ENCODE results near the gene SOX11. TPM values are rescaled to one million over a fixed set of nuclear protein-coding genes. Genes with fewer than 3 reads are reported as not detected.

The SOX11 gene
- total RNA-seq, 2 experiments from 2014 or later = 7.7 to 13.0 TPM

GRCh38 chr2:5742126-5742525, 49.9 kb downstream of the SOX11 start:
- H3K36me3 ChIP-seq (ENCODE audit: insufficient read depth, low read length) = no peaks in the 10 kb centered on the region
- BruUV-seq (replicated peaks) = no TSS peak
- CTCF ChIA-PET (ENCODE audit: unreplicated experiment) = no interaction called here
- TF ChIP-seq, protein P1, sequence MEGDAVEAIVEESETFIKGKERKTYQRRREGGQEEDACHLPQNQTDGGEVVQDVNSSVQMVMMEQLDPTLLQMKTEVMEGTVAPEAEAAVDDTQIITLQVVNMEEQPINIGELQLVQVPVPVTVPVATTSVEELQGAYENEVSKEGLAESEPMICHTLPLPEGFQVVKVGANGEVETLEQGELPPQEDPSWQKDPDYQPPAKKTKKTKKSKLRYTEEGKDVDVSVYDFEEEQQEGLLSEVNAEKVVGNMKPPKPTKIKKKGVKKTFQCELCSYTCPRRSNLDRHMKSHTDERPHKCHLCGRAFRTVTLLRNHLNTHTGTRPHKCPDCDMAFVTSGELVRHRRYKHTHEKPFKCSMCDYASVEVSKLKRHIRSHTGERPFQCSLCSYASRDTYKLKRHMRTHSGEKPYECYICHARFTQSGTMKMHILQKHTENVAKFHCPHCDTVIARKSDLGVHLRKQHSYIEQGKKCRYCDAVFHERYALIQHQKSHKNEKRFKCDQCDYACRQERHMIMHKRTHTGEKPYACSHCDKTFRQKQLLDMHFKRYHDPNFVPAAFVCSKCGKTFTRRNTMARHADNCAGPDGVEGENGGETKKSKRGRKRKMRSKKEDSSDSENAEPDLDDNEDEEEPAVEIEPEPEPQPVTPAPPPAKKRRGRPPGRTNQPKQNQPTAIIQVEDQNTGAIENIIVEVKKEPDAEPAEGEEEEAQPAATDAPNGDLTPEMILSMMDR (conservative IDR thresholded peaks at IDR 0.05; ENCODE audit: low read length) = no peak
- no peak for TF ChIP-seq EZH2phosphoT487 (IDR thresholded peaks at IDR 0.05; ENCODE audit: borderline replicate concordance, low read depth, low read length)
- no peaks in the 10 kb centered on the region for H4K20me1 ChIP-seq (ENCODE audit: insufficient read depth, low read length)
- no peak overlapping the region for H3K4me2 ChIP-seq (ENCODE audit: low read length)
- no peak overlapping the region for H3K4me3 ChIP-seq (ENCODE audit: low read depth, low read length, poor library complexity, severe bottlenecking)
- no peaks in the 10 kb centered on the region for H3K9me3 ChIP-seq (ENCODE audit: low read length)
- H3K27ac ChIP-seq (ENCODE audit: low read depth, low read length, poor library complexity, severe bottlenecking) = no peak overlapping the region
- POLR2A ChIA-PET = no interaction called here
- no peaks in the 10 kb centered on the region for H3K4me1 ChIP-seq (ENCODE audit: insufficient read depth, low read length, poor library complexity, severe bottlenecking)
- no peak for DNase-seq (ENCODE audit: low spot score)
- H3K79me2 ChIP-seq (ENCODE audit: insufficient read depth, low read depth, low read length) = no peaks in the 10 kb centered on the region
- no peaks in the 10 kb centered on the region for H3K9me2 ChIP-seq (ENCODE audit: insufficient read depth, low read length)
- intact Hi-C loops (cut with micrococcal nuclease; ENCODE audit: unreplicated experiment) = no loop called here
- H2AFZ ChIP-seq (ENCODE audit: low read length) = no peak overlapping the region

- ChIA-PET POLR2A (no interaction called here), CTCF (ENCODE audit: unreplicated experiment) (no interaction called here)
- no peak overlapping the region for H3K27ac ChIP-seq (ENCODE audit: low read depth, low read length, poor library complexity, severe bottlenecking)
- H2AFZ ChIP-seq (ENCODE audit: low read length) = no peak overlapping the region
- no peak for DNase-seq (ENCODE audit: low spot score)
- H3K79me2 ChIP-seq (ENCODE audit: insufficient read depth, low read depth, low read length) = no peaks in the 10 kb centered on the region
- H3K4me3 ChIP-seq (ENCODE audit: low read depth, low read length, poor library complexity, severe bottlenecking) = no peak overlapping the region
- no peak overlapping the region for H3K4me2 ChIP-seq (ENCODE audit: low read length)
- no peaks in the 10 kb centered on the region for H3K9me2 ChIP-seq (ENCODE audit: insufficient read depth, low read length)
- H3K4me1 ChIP-seq (ENCODE audit: insufficient read depth, low read length, poor library complexity, severe bottlenecking) = no peaks in the 10 kb centered on the region
- TF ChIP-seq EZH2phosphoT487 (IDR thresholded peaks at IDR 0.05; ENCODE audit: borderline replicate concordance, low read depth, low read length) = no peak
- TF ChIP-seq, protein P1 (conservative IDR thresholded peaks at IDR 0.05; ENCODE audit: low read length) = no peak
- H4K20me1 ChIP-seq (ENCODE audit: insufficient read depth, low read length) = no peaks in the 10 kb centered on the region
- BruUV-seq (replicated peaks) = no TSS peak
- intact Hi-C loops (cut with micrococcal nuclease; ENCODE audit: unreplicated experiment) = no loop called here
- H3K36me3 ChIP-seq (ENCODE audit: insufficient read depth, low read length) = no peaks in the 10 kb centered on the region
- H3K9me3 ChIP-seq (ENCODE audit: low read length) = no peaks in the 10 kb centered on the region
Observed at GRCh38 chr2:5748391-5748790, 56.2 kb downstream of the SOX11 start.

GRCh38 chr2:5748946-5749345, 56.8 kb downstream of the SOX11 start:
- no peak overlapping the region for H3K27ac ChIP-seq (ENCODE audit: low read depth, low read length, poor library complexity, severe bottlenecking)
- CTCF ChIA-PET (ENCODE audit: unreplicated experiment) = no interaction called here

More at GRCh38 chr2:5748946-5749345, 56.8 kb downstream of the SOX11 start:
- no TSS peak for BruUV-seq (replicated peaks)
- H4K20me1 ChIP-seq (ENCODE audit: insufficient read depth, low read length) = no peaks in the 10 kb centered on the region
- no peak overlapping the region for H3K4me3 ChIP-seq (ENCODE audit: low read depth, low read length, poor library complexity, severe bottlenecking)
- no peaks in the 10 kb centered on the region for H3K79me2 ChIP-seq (ENCODE audit: insufficient read depth, low read depth, low read length)
- H3K9me3 ChIP-seq (ENCODE audit: low read length) = no peaks in the 10 kb centered on the region
- H3K36me3 ChIP-seq (ENCODE audit: insufficient read depth, low read length) = no peaks in the 10 kb centered on the region
- POLR2A ChIA-PET = no interaction called here
- H3K9me2 ChIP-seq (ENCODE audit: insufficient read depth, low read length) = no peaks in the 10 kb centered on the region
- DNase-seq (ENCODE audit: low spot score) = no peak
- TF ChIP-seq, protein P1 (conservative IDR thresholded peaks at IDR 0.05; ENCODE audit: low read length) = no peak
- no peak for TF ChIP-seq EZH2phosphoT487 (IDR thresholded peaks at IDR 0.05; ENCODE audit: borderline replicate concordance, low read depth, low read length)
- no peaks in the 10 kb centered on the region for H3K4me1 ChIP-seq (ENCODE audit: insufficient read depth, low read length, poor library complexity, severe bottlenecking)
- intact Hi-C loops (cut with micrococcal nuclease; ENCODE audit: unreplicated experiment) = no loop called here
- no peak overlapping the region for H3K4me2 ChIP-seq (ENCODE audit: low read length)
- no peak overlapping the region for H2AFZ ChIP-seq (ENCODE audit: low read length)
